PC-3 (cell line): Measurements from ENCODE around the gene TCL1B. TPM values are rescaled to one million over a fixed set of nuclear protein-coding genes. Genes with fewer than 3 reads are reported as not detected.

Experiments
- ATAC-seq: fragments of 200-7000 bp; cut with Tn5 transposase; 2 replicates; pipeline ENCODE4 v1.9.1; 2020; ENCODE audit warnings: mild to moderate bottlenecking, moderate library complexity
- BruUV-seq: library from RNA; stranded (reverse); fragments of 400-500 nt; replicated peaks from 2 replicates; lab custom pipeline; 2021; lab: Mats Ljungman, UMichigan
- CTCF ChIA-PET: fragments of 300-600 bp; sonication (Branson Sonifier 250); formaldehyde crosslinking; loops from one replicate; lab custom pipeline; 2022; ENCODE audit warnings: antibody characterized with exemption; lab: Charles Lee
- POLR2A ChIA-PET: fragments of 300-600 bp; sonication (Branson Sonifier 250); formaldehyde crosslinking; loops from one replicate; lab custom pipeline; 2022; ENCODE audit warnings: antibody characterized with exemption; ENCODE audit not compliant: unreplicated experiment; lab: Charles Lee
- DNase-seq: peaks from one replicate; pipeline ENCODE4 v3.0.0-alpha.2; 2015
- H2AFZ ChIP-seq: fragments of 300-600 bp; sonication (generic); 2 replicates; pipeline ENCODE4 v1.6.0; 2016; ENCODE audit warnings: antibody characterized with exemption, low read length
- H3F3A ChIP-seq: fragments of 300-600 bp; sonication (generic); one replicate; pipeline ENCODE4 v1.6.0; 2017; ENCODE audit warnings: antibody characterized with exemption, low read length, control low read depth, mild to moderate bottlenecking; ENCODE audit not compliant: unreplicated experiment
- H3K27ac ChIP-seq: fragments of 300-600 bp; sonication (generic); 2 replicates; pipeline ENCODE4 v1.5.1; 2016; ENCODE audit warnings: mild to moderate bottlenecking, low read length
- H3K27me3 ChIP-seq: fragments of 300-600 bp; sonication (generic); 2 replicates; pipeline ENCODE4 v1.6.1; 2016; ENCODE audit warnings: low read length, mixed read lengths
- H3K36me3 ChIP-seq: fragments of 300-600 bp; sonication (generic); 2 replicates; pipeline ENCODE4 v1.6.1; 2016; ENCODE audit warnings: low read depth, mixed run types, low read length, mixed read lengths
- H3K4me1 ChIP-seq: fragments of 300-600 bp; sonication (generic); 2 replicates; pipeline ENCODE4 v1.5.1; 2016; ENCODE audit warnings: low read length; ENCODE audit not compliant: insufficient read depth
- H3K4me2 ChIP-seq: fragments of 300-600 bp; sonication (generic); 2 replicates; pipeline ENCODE4 v1.6.0; 2016; ENCODE audit warnings: low read length
- H3K4me3 ChIP-seq: fragments of 300-600 bp; sonication (generic); 2 replicates; pipeline ENCODE4 v1.5.1; 2016; ENCODE audit warnings: mild to moderate bottlenecking, low read length, mixed read lengths
- H3K79me2 ChIP-seq: fragments of 300-600 bp; sonication (generic); 2 replicates; pipeline ENCODE4 v1.6.1; 2017; ENCODE audit warnings: low read length, mixed read lengths
- H3K9ac ChIP-seq: fragments of 300-600 bp; sonication (generic); 2 replicates; pipeline ENCODE4 v1.6.0; 2016; ENCODE audit warnings: mild to moderate bottlenecking, low read length
- H3K9me2 ChIP-seq: fragments of 300-600 bp; sonication (generic); replicated peaks from 2 replicates; pipeline ENCODE4 v1.6.1; 2016; ENCODE audit warnings: mixed run types, low read length, mixed read lengths
- H3K9me3 ChIP-seq: fragments of 300-600 bp; sonication (generic); 2 replicates; pipeline ENCODE4 v1.6.1; 2016; ENCODE audit warnings: low read length, mixed read lengths
- H4K20me1 ChIP-seq: fragments of 300-600 bp; sonication (generic); 2 replicates; pipeline ENCODE4 v1.6.1; 2016; ENCODE audit warnings: low read length, mixed read lengths
- CTCF ChIP-seq: fragments of 300-600 bp; sonication (generic); conservative IDR thresholded peaks from 2 replicates; pipeline ENCODE4 v1.5.1; 2017; ENCODE audit warnings: antibody characterized with exemption, low read depth, mild to moderate bottlenecking, low read length
- EZH2 ChIP-seq: fragments of 300-600 bp; sonication (generic); IDR thresholded peaks from one replicate; pipeline ENCODE4 v1.6.1; 2017; ENCODE audit warnings: antibody characterized with exemption, mild to moderate bottlenecking, low read length; ENCODE audit not compliant: unreplicated experiment
- EZH2phosphoT487 ChIP-seq: fragments of 300-600 bp; sonication (generic); IDR thresholded peaks from 2 replicates; pipeline ENCODE4 v1.6.1; 2018; ENCODE audit warnings: mild to moderate bottlenecking, antibody characterized with exemption, low read length, borderline replicate concordance
- intact Hi-C: fragments of 100-400 bp; cut with micrococcal nuclease; formaldehyde crosslinking; loops from 2 replicates; pipeline ENCODE4 v1.9.0; 2023
- total RNA-seq: library from RNA; depleted of rRNA; stranded (reverse); fragments of >200 nt; gene quantifications from 2 replicates; pipeline ENCODE4 v1.2.3, GENCODE V29; 2014

Gene TCL1B
- total RNA-seq, 1 experiment from 2014 or later, result not detected

GRCh38 chr14:95645389-95645996 lies 40.7 kb upstream of the TCL1B start:
- Histone ChIP-seq H3K27ac (no peak overlapping the region), H3K9me3 (no peaks in the 10 kb centered on the region), H3K27me3 (no peaks in the 10 kb centered on the region), H3F3A (no peaks in the 10 kb centered on the region), H4K20me1 (no peaks in the 10 kb centered on the region), H3K4me3 (no peak overlapping the region), H2AFZ (no peak overlapping the region), H3K4me1 (no peaks in the 10 kb centered on the region), H3K4me2 (no peak overlapping the region), H3K9me2 (no peaks in the 10 kb centered on the region), H3K79me2 (no peaks in the 10 kb centered on the region), H3K9ac (no peak overlapping the region), H3K36me3 (no peaks in the 10 kb centered on the region)
- no TSS peak for BruUV-seq
- DNase-seq (no peak), ATAC-seq (no peak)
- CTCF ChIA-PET, result no interaction called here
- POLR2A ChIA-PET, result no interaction called here
- intact Hi-C loops, result no loop called here
- no peak for TF ChIP-seq EZH2phosphoT487
- no peak for TF ChIP-seq CTCF
- TF ChIP-seq EZH2, result no peak

- no peaks in the 10 kb centered on the region for H4K20me1 ChIP-seq
- H3F3A ChIP-seq, result no peaks in the 10 kb centered on the region
- H2AFZ ChIP-seq, result no peak overlapping the region
- DNase-seq, result no peak
- no peak overlapping the region for H3K4me3 ChIP-seq
- no peak overlapping the region for H3K4me2 ChIP-seq
- intact Hi-C loops, result no loop called here
- H3K27me3 ChIP-seq, result peaks cover 14% of the 10 kb centered on the region
- H3K79me2 ChIP-seq, result no peaks in the 10 kb centered on the region
- no peak for ATAC-seq
- H3K9me3 ChIP-seq, result no peaks in the 10 kb centered on the region
- CTCF ChIA-PET, result no interaction called here
- no peaks in the 10 kb centered on the region for H3K36me3 ChIP-seq
- no peak overlapping the region for H3K9ac ChIP-seq
- H3K27ac ChIP-seq, result no peak overlapping the region
- POLR2A ChIA-PET, result no interaction called here
- H3K9me2 ChIP-seq, result no peaks in the 10 kb centered on the region
- no peak for TF ChIP-seq EZH2
- TF ChIP-seq CTCF, result no peak
- no peak for TF ChIP-seq EZH2phosphoT487
- no TSS peak for BruUV-seq
- H3K4me1 ChIP-seq, result no peaks in the 10 kb centered on the region
Observed at GRCh38 chr14:95647926-95648325, 38.3 kb upstream of the TCL1B start.

GRCh38 chr14:95649230-95649629 lies 37.0 kb upstream of the TCL1B start:
- H3K27me3 ChIP-seq, result peaks cover 14% of the 10 kb centered on the region
- H3K4me1 ChIP-seq, result no peaks in the 10 kb centered on the region
- H3K9me3 ChIP-seq, result no peaks in the 10 kb centered on the region
- no peaks in the 10 kb centered on the region for H3K9me2 ChIP-seq
- H3F3A ChIP-seq, result no peaks in the 10 kb centered on the region
- H3K36me3 ChIP-seq, result no peaks in the 10 kb centered on the region
- no peak overlapping the region for H3K9ac ChIP-seq
- H3K27ac ChIP-seq, result no peak overlapping the region
- H4K20me1 ChIP-seq, result no peaks in the 10 kb centered on the region
- H3K4me2 ChIP-seq, result no peak overlapping the region
- ATAC-seq, result no peak
- TF ChIP-seq EZH2, result no peak
- TF ChIP-seq CTCF, result no peak
- no peak for TF ChIP-seq EZH2phosphoT487
- CTCF ChIA-PET, result no interaction called here
- POLR2A ChIA-PET, result no interaction called here
- no peak for DNase-seq
- no peak overlapping the region for H3K4me3 ChIP-seq
- H3K79me2 ChIP-seq, result no peaks in the 10 kb centered on the region
- intact Hi-C loops, result no loop called here
- no TSS peak for BruUV-seq
- H2AFZ ChIP-seq, result no peak overlapping the region
